Measurements from ENCODE around the gene RNF168.
A peak's percentile ranks its signal among the peaks of the same experiment; 100 is the strongest.
"Not testable (repeated sequence)": the region's sequence is repeated elsewhere in the genome, so short reads cannot be mapped to it uniquely, and the experiment has no call there.

The RNF168 gene

GRCh38 chr3:196503196-196504076 is at the start of gene RNF168:
TSS of gene RNF168 (minus strand) at chr3:196503768. CDS start at chr3:196503173, 595 bp downstream.
- DNase-seq: peak; percentile 96

- DNase-seq: no peak
Observed at GRCh38 chr3:196552253-196552652, 48.7 kb upstream of the RNF168 start.

- DNase-seq: not testable (repeated sequence)
Observed at GRCh38 chr3:196550172-196550571, 46.6 kb upstream of the RNF168 start.

DNA sequence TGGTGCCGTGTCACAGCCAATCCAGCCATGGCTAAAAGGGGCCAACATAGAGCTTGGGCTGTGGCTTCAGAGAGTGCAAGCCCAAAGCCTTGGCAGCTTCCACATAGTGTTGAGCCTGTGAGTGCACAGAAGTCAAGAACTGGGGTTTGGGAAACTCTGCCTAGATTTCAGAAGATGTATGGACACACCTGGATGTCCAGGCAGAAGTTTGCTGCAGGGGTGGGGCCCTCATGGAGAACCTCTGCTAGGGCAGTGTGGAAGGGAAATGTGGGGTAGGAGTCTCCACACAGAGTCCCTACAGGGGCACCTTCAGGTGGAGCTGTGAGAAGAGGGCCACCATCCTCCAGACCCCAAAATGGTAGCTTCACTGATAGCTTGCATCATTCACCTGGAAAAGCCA is 45.7 kb upstream of the RNF168 start:
- not testable (repeated sequence) for DNase-seq

DNA sequence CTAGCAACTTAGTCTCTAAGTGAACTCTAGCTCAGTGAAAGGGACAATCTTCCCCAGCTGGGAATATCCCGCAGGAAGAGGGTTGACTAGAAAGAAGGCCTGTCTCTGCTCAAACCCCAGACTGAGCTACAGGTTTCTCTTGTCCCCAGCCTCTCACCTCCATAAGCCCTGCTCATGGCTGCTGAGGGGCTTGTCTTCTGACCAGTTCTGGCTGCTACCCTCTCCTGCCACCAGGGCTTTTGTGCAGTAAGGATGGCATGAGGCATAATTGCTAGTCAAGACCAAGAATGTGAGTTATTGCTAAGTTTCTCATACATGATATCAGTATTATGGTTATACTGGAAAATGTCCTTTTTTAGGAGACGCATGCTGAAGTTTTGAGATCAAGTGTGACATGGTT is 43.5 kb upstream of the RNF168 start:
- DNase-seq: no peak

GRCh38 chr3:196546537-196546936 is 43.0 kb upstream of the RNF168 start:
- DNase-seq: no peak

- DNase-seq: no peak
Observed at GRCh38 chr3:196544491-196544992, 41.0 kb upstream of the RNF168 start.

DNA sequence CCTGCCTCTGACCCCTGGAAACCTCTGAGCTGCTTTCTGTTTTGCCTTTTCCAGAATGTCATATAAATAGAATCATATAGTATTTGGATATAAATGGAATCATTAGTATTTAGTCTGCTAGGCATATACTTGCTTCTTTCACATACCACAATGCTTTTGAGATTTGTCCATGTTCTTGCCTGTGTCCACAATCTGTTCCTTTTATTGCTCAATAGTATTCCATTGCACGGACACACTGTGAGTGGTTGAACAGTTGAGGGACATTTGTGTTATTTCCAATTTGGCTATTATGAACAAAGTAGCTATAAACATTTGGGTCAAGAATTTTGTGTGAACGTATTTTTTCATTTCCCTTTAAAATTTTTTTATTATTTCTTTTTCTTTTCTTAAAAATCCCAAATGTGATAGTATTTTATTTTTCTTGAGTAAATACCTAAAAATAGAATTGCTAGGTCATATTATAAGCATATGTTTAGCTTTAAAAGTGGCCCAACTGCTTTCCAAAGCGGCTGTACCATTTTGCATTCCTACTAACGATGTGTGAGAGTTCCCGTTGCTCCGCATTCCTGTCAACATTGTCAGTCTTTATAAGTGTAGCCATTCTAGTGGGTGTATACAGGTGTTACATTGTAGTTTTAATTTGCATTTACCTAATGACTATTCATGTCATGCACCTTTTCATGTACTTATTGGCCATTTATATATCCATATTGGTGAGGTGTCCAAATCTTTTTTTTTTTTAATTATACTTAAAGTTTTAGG is 38.3 kb upstream of the RNF168 start:
- DNase-seq: no peak

DNA sequence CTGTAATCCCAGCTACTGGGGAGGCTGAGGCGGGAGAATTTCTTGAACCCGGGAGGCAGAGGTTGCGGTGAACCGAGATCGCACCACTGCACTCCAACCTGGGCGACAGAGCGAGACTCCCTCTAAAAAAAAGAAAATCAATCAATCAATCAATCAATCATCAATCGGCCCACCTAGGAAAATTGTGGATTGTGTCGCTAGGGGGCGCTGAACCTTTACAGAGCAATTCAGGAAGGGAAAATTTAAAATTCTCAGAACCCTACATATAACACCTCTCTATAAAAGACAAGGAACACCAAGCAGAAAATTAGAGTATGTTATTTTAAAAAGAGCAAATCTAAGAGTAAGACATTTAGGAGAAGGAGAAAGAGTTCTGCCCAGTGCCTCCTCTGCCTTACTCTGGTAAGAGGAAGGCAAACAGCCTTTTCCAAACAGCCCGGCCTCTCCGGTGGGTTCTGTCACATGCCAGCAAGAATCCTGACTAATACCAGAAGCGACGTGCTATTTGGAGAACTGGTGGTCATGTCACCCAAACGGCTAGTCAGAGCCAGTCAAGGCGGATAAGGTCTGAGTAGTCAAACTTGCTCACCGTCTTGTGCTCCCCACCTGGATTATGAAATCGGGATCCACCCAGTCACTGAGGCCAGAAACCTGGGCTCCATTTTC is 33.9 kb upstream of the RNF168 start:
- DNase-seq: peak; percentile 21

DNA sequence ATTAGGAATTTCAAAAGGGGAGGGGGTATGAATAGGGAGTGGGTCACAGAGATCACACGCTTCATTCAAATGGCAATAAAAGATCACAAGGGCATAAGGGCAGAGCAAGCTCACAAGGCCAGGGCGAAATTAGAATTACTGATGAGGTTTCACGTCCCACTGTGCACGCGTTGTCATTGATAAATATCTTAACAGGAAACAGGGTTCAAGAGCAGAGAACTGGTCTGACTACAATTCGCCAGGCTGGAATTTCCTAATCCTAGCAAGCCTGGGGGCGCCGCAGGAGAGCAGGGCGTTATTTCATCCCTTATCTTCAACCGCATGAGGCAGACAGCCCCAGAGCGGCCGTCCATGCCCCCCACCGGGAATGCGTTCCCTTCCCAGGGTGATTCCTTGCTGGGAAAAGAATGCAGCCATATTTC is 29.7 kb upstream of the RNF168 start:
- no peak for DNase-seq

DNA sequence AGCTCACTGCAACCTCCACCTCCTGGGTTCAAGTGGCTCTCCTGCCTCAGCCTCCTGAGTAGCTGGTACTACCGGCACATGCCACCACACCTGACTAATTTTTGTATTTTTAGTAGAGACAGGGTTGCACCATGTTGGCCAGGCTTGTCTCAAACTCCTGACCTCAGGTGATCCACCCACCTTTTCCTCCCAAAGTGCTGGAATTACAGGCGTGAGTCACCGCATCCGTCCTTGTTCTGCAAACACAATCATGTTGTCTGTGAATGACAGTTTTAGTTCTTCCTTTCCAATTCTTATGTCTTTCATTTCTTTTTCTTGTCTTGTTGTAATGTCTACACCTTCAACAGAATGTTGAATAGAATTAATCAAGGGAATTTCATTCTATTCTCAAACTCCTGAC is 27.9 kb upstream of the RNF168 start:
- DNase-seq: no peak

- peak; percentile 82 for DNase-seq
Observed at GRCh38 chr3:196528639-196529233, 25.2 kb upstream of the RNF168 start.

DNA sequence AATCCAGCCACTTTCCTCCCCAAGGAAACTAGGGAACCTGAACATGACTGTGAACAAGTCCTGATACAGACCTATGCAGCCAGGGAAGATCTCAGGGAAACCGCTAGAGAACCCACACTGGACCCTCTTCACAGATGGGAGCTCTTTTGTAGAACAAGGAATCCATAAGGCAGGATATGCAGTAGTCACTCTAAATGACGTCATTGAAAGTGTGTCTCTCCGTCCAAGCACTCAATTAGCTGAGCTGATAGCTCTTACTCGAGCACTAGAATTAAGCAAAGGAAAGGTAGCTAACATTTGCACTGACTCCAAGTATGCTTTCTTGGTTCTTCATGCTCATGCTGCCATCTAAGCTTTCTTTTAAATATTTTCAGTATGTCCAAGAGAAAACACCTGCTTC is 21.6 kb upstream of the RNF168 start:
- DNase-seq: no peak

GRCh38 chr3:196524527-196524926 is 21.0 kb upstream of the RNF168 start:
- no peak for DNase-seq

GRCh38 chr3:196523841-196524240 is 20.3 kb upstream of the RNF168 start:
- no peak for DNase-seq

DNA sequence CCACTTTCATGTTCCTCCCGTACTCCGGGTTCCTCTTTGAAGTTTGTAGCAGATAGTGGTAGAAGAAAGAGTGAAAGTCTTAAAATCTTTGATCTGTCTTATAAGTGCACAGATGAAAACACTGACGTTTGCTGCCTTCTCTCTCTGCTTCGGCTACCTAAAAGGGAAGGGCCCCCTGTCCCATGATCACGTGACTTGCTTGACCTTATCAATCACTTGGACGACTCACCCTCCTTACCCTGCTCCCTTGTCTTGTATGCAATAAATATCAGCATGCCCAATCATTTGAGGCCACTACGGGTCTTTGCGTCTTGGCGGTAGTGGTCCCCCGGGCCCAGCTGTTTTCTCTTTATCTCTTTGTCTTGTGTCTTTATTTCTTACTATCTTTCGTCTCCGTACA is 17.7 kb upstream of the RNF168 start:
- DNase-seq: not testable (repeated sequence)

DNA sequence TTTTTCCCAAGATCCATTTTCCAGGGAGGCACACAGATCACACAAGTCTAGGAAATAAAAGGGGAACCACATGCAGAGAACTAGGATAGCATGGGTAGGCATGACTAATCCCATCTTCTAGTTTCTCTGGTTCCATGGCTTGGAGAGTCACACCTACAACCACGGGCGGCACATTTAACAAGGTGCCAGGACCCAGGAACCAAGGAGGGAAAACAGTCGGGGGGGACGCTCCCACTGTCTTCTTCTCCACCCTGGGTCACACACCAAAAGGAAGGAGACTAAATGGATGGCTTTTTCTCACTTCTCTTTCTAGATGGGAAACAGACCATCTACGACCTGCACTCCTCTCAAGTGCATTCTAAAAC is 16.1 kb upstream of the RNF168 start:
- DNase-seq: no peak

DNA sequence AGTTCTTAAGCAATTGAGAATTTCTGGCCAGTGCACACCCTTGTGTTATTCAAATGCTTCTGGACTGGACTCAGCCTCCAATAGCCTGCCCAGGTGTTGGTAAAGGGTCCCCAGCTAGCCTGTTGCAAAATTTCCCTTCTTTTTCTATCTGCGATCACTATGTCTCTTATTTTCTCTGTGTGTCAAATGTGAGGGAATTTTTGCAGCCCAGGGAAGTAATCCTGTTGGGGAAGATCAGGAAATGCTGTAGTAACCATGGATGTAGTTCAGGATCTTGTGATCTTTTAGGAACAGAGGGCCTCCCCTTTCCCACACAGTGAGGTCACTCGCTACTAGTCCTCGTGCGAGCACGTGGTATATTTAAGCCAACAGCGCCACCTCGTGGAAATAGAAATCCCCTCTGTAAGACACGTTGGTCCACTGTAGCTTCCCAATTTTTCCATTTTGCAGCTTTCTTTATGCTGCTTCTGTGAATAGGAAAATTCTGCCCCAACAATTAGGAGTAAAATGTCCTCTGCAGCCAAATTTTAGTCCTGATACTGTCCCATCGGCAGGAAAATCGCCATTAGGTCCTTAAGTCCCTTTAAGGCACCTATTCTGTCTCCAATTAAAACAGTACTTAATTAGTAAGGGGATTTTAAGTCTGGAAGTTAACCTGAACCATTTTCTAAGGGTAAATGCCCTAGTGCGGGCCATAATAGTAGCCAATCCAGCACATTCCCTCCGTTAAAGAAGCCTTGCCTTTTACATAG is 15.6 kb upstream of the RNF168 start:
- DNase-seq: peak; percentile 84

GRCh38 chr3:196517919-196518318 is 14.4 kb upstream of the RNF168 start:
- no peak for DNase-seq

DNA sequence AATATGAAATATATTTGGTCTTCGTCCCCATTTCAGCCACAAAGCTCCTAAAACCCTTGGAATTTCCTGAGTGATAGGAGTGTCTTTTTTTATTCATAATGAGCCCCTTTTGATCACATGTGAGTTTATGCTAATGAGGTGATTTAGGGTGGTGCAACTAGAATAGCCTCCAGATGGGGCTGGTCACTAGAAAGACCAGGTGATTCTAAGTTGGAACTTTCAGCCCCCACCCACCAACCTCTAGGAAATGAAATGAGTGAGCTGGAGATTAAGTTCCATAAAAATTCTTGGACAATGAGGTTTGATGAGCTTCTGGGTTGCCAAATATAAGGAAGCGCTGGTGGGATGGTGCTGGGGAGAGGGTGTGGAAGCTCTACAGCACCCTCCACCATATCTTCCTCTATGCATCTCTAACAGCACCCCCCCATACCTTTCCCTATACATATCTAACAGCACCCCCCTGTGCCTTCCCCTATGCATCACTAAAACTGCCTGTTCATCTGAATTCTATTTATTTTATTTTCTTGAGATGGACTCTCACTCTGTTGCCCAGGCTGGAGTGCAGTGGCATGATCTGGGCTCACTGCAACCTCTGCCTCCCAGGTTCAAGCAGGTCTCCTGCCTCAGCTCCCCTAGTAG is 13.7 kb upstream of the RNF168 start:
- no peak for DNase-seq

GRCh38 chr3:196514913-196515621 is 11.5 kb upstream of the RNF168 start, which contains the start of gene SMCO1:
TSS of gene SMCO1 (minus strand) at chr3:196515346. CDS start at chr3:196515209, 137 bp downstream.
- no peak for DNase-seq

Measured in EL (cell line).